SJSA1 (cell line): ENCODE data around the gene ELAPOR2. TPM values are rescaled to one million over a fixed set of nuclear protein-coding genes. Genes with fewer than 3 reads are reported as not detected.

ENCODE experiments used
- DNase-seq, 2 experiments: peaks; one replicate each; pipeline ENCODE4 v3.0.0-alpha.2; 2015 to 2020; ENCODE audit warnings: low spot score in 2 of 2, low read depth in 1 of 2
- H3K27ac ChIP-seq: fragments of 250-450 bp; sonication (Bioruptor Pico); 2 replicates; pipeline ENCODE4 v1.5.1; 2020; ENCODE audit warnings: mild to moderate bottlenecking, moderate library complexity
- H3K27me3 ChIP-seq: fragments of 250-450 bp; sonication (Bioruptor Pico); replicated peaks from 2 replicates; pipeline ENCODE4 v1.5.1; 2020; ENCODE audit warnings: mild to moderate bottlenecking, moderate library complexity
- H3K36me3 ChIP-seq: fragments of 250-450 bp; sonication (Bioruptor Pico); 2 replicates; pipeline ENCODE4 v1.5.1; 2020; ENCODE audit warnings: mild to moderate bottlenecking
- H3K4me1 ChIP-seq: fragments of 250-450 bp; sonication (Bioruptor Pico); replicated peaks from 2 replicates; pipeline ENCODE4 v1.6.1; 2021; ENCODE audit warnings: mild to moderate bottlenecking
- H3K4me3 ChIP-seq: fragments of 250-450 bp; sonication (Bioruptor Pico); 2 replicates; pipeline ENCODE4 v1.5.1; 2020; ENCODE audit warnings: mild to moderate bottlenecking
- H3K9me3 ChIP-seq: fragments of 250-450 bp; sonication (Bioruptor Pico); replicated peaks from 2 replicates; pipeline ENCODE4 v1.5.1; 2020; ENCODE audit warnings: mild to moderate bottlenecking
- total RNA-seq: library from RNA; depleted of rRNA; stranded (reverse); fragments of >200 nt; shearing (Covaris generic); gene quantifications from 2 replicates; pipeline ENCODE4 v1.2.3, GENCODE V29; 2014; rRNA removed

The ELAPOR2 gene
- total RNA-seq, 1 experiment from 2014 or later: 0.89 TPM

- Histone ChIP-seq H3K4me1 (no peaks in the 10 kb centered on the region), H3K36me3 (no peaks in the 10 kb centered on the region), H3K27ac (no peak overlapping the region), H3K27me3 (no peaks in the 10 kb centered on the region; the same call in 1 of the 2 replicates), H3K9me3 (no peaks in the 10 kb centered on the region), H3K4me3 (no peak overlapping the region)
- no peak for DNase-seq
These were observed 30.8 kb downstream of the ELAPOR2 start for GRCh38 chr7:87028636-87029035.

- Histone ChIP-seq H3K27ac (no peak overlapping the region), H3K9me3 (no peaks in the 10 kb centered on the region), H3K4me1 (no peaks in the 10 kb centered on the region), H3K4me3 (no peak overlapping the region), H3K36me3 (no peaks in the 10 kb centered on the region), H3K27me3 (no peaks in the 10 kb centered on the region; the same call in 1 of the 2 replicates)
- no peak for DNase-seq
These were observed 31.6 kb downstream of the ELAPOR2 start for GRCh38 chr7:87027900-87028299.

- no peaks in the 10 kb centered on the region for H3K9me3 ChIP-seq
- no peaks in the 10 kb centered on the region for H3K4me1 ChIP-seq
- DNase-seq: no peak
- H3K27ac ChIP-seq: no peak overlapping the region
- H3K27me3 ChIP-seq: no peaks in the 10 kb centered on the region; the same call in 1 of the 2 replicates
- H3K36me3 ChIP-seq: no peaks in the 10 kb centered on the region
- no peak overlapping the region for H3K4me3 ChIP-seq
These were observed 38.2 kb downstream of the ELAPOR2 start for GRCh38 chr7:87021285-87021684.

GRCh38 chr7:87016606-87017005 lies 42.8 kb downstream of the ELAPOR2 start:
- Histone ChIP-seq H3K9me3 (no peaks in the 10 kb centered on the region), H3K4me1 (no peaks in the 10 kb centered on the region), H3K36me3 (no peaks in the 10 kb centered on the region), H3K27me3 (no peaks in the 10 kb centered on the region; the same call in 1 of the 2 replicates), H3K4me3 (no peak overlapping the region), H3K27ac (no peak overlapping the region)
- no peak for DNase-seq

GRCh38 chr7:87013840-87014190 lies 45.6 kb downstream of the ELAPOR2 start:
- no peaks in the 10 kb centered on the region for H3K36me3 ChIP-seq
- H3K9me3 ChIP-seq: no peaks in the 10 kb centered on the region

GRCh38 chr7:87013136-87013839 lies 46.2 kb downstream of the ELAPOR2 start:
- Histone ChIP-seq H3K4me3 (no peak overlapping the region), H3K27me3 (no peaks in the 10 kb centered on the region; the same call in 1 of the 2 replicates), H3K4me1 (no peaks in the 10 kb centered on the region), H3K27ac (no peak overlapping the region), H3K36me3 (no peaks in the 10 kb centered on the region), H3K9me3 (no peaks in the 10 kb centered on the region)
- DNase-seq: no peak

More at GRCh38 chr7:87013840-87014190, 45.6 kb downstream of the ELAPOR2 start:
- no peak overlapping the region for H3K27ac ChIP-seq
- H3K27me3 ChIP-seq: no peaks in the 10 kb centered on the region; the same call in 1 of the 2 replicates
- DNase-seq: no peak
- no peak overlapping the region for H3K4me3 ChIP-seq
- no peaks in the 10 kb centered on the region for H3K4me1 ChIP-seq

Other genes starting within 250 kb of the ELAPOR2 start
- gene DMTF1, start 92.8 kb upstream of the ELAPOR2 start, total RNA-seq: 40.2 and 52.1 TPM in 2 replicates
- 69.9 and 104 TPM in 2 replicates for gene TMEM243, start 160.1 kb upstream of the ELAPOR2 start, total RNA-seq